Limb (tissue), 2 donors: ENCODE results near the gene GDF9.

Source experiments
- DNase-seq, 2 donors: peaks; one replicate each; pipeline ENCODE4 v3.0.0-alpha.2; 2016; ENCODE audit errors: extremely low spot score in 2 of 2

Gene GDF9

DNA sequence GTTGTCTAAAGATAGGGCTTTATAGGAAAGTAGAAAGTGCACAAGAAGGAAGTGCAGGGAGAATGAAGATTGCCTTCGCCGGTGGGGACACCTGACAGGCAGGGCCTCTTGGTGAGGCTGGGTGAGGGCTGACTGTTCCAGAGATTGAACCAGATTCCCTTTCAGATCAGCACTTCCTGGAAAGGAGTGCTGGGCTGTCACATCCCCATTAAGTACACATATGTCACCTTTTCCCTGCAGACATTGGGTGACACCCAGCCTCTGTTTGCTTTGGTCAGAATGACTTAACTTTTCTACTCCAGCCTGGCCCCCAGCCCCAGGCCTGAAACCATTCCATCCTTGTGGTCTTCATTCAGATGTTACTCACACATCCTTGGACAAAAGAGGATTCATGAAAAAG lies 28.4 kb downstream of the GDF9 start:
- DNase-seq: no peak

DNA sequence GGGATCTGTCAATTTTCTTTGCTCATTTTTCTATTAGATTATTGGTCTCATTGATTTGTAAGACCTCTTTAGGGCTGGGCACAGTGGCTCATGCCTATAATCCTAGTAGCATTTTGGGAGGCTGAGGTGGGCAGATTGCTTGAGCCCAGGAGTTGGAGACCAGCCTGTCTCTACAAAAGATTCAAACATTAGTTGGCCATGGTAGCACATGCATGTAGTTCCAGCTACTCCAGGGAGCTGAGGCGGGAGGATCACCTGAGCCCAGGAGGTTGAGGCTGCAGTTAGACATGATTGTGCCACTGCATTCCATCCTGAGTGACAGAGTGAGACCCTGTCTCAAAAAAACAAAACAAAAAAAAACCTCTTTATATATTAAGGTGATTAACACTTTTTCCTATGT lies 29.4 kb downstream of the GDF9 start:
- DNase-seq: no peak

DNA sequence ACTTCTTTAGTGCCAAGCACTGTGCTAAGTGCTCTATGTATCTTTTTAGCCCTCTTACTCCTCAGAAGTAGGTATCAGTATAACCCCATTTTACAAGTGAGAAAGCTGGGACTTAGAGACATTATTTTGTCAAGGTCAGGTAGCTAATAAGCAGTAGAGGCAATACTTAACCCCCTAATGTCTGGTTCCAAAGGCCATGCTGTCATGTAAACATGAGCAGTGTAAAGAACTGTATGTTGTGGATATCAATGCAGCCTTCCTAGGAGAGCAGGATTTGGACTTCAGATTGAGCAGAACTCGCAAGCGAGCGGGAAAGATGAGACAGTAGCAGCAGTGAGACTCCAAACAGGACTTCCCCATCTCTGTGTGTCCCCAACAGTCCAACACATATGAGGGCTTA lies 32.2 kb downstream of the GDF9 start:
- DNase-seq: no peak

DNA sequence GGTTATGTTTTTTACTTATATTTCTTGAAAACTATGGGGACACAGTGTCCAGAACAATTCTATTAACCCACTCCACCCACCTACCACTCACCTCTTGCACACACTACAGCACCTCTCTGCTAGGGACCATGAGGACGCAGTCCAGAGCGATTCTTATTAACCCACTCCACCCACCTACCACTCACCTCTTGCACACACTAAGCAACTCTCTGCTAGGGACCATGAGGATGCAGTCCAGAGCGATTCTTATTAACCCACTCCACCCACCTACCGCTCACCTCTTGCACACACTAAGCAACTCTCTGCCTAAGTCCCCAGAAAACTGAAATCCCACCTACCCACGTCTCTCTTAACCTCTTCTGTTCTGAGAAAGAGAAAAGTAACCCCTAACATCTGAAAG lies 33.7 kb downstream of the GDF9 start:
- no peak for DNase-seq

DNA sequence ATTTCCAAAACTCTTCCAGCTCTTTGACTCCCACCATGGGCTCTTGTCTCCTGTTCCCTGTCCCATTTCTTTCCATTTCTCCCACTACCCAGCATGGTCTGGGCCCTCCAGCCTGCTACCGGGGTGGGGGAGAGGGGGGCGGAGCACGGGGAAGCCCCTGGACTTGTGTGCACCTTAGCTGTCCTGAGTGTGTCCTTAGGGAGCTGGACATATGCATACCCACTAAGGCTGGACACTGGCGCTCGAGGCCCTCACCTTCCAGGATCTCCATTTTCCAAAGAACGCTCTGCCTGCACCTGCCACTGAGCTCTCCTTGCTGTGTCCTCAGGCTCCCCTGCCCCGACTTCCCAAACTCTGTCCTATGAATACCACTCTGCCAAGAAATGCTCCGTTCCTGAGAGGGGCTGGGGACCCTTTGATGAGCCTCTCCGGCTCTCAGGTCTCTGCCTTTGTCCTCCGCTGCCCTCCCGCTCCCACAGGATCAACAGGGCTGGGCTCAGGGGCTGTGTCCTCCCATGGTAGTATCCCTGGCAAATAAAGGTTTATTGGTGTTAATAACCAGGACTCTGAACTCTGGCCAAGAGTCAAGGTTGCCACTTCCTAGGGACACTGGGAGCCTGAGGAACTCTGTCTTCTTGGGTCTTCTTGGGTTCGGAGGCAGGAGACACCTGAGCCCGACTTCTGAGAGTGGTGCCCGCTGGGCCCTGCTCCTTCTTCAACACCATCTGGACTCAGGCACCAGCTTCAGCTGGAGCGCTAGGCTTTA lies 35.0 kb downstream of the GDF9 start:
- DNase-seq: no peak

DNA sequence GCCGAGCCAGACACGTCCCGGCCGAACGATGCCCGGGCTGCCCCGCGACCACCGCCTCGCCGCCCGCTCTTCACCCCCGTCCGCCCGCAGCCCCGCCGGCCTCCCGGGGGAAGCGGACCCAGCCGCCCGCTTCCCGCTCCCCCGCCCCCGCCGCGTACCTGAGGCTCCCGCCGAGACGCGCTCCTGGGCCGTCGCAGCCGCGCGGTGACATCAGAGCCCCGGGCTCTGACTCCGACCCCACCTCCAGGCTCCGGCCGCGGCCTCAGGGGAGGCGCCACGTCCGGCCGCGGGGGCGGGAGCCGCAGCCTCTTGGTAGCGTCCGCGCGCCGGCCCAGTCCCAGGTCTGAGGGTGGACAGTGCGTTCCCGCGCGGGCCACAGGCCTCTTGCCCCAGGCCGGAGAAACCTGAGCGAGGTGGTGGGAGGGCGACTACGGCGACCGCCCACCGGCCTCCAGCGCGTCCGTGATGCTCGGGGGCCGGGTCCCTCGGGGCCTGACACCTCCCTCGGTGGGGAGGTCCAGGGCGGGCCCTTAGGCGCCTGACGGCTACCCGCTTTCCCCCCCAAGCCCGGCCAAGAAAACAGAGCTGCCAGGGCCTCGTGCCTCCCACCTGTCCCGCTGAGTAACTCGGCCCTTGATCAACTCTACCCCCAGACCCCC lies 35.7 kb downstream of the GDF9 start, which contains the start of gene SHROOM1:
Gene SHROOM1 (minus strand): TSS at position 212 of the 659 bp plus-strand sequence. CDS start 4,507 bp downstream, outside the sequence.
- no peak for DNase-seq

DNA sequence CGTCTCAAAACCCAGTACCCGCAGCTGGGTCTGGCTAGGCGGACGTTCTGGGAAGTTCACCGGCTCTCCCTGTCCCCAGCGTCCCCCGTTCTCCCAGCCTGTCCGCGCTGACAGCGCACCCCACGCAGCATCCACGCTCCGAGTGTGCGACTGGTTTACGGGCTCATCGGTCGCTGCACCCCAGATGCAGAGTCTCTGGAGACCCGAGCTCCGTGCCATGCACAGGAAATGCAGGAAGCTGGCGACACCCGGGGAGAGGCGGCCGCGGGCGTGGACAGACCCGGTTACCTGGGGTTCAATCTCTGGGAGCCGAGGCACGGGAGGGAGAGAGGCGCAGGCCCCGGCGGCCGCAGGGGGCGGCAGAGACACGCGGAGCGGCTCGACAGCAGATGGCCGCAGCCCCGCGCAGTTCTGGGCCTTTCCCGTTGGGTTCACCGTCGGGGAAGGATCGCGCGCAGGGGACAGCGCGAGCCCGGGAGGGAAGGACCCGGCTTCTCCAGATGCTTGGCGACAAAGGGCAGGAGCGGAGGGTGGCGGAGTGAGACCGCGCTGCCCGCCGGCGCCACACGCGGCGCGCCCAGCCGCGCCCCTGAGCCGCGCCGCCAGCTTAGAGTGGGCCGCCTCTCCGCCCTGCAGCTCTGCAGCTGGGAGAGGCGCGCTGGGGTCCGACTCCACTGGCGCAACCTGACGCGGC lies 36.4 kb downstream of the GDF9 start:
- peak; percentile 65 to 87 for DNase-seq

DNA sequence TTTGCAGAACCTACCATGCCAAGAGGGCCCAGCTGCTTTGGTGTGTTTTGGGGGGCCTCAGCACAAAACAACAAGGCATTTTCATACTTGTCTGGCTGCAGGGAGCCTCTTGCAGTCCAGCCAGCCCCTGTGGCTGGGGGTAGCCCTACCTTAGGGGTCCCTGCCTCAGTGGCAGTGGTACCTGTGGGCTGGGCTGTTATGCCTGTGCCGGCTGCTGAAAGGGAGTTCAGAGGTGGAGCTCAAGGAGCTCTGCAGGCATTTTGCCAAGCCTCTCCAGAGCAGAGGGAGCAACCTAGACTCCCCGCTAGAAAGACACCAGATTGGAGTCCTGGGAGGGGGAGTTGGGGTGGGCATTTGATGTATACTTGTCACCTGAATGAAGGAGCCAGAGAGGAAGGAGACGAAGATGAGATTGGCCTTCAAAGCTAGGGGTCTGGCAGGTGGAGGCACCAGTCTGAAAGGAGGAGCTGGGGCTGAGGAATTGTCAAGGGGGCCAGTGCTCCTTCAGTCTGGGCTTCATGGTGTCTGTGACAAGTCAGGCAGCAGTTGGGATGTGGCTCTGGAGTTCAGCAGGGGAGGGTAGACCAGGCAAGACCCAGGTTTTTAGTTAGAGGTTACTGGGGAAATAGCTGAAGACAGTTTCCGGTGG lies 37.3 kb downstream of the GDF9 start:
- no peak for DNase-seq

DNA sequence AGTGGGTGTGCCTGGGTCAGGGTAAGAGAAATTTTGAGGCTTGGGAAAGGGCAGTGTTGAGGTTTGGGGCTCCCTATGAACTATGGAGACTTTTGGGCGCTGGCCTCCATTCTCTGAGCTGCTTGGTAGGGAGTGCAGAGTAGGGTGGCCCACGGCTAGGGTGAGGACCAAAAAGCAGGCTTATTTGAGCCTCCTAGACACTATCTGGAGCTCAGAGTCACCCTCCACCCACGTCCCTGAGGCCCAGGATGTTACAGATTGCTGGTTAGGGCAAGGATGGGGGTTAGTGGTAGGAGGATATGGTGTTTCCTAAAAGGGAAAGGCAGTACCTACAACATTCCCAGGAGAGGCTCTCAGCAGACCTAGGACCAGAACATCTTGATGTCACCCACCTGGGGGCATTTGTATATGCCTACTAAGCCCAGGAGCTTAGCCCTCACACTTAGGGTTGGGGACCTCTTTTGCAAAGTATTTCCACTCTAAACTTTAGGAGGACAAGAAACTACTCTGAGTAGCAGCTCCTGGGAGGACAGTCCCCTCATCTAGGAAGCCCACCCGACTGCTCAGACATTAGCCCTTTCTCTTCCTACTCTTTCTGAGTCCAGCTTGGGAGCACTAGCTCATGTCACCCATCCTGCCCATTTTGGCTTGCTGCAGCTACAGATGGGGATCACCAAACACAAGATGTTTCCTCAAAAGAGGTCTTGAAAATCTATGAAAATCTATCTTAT lies 38.2 kb downstream of the GDF9 start:
- no peak for DNase-seq

DNA sequence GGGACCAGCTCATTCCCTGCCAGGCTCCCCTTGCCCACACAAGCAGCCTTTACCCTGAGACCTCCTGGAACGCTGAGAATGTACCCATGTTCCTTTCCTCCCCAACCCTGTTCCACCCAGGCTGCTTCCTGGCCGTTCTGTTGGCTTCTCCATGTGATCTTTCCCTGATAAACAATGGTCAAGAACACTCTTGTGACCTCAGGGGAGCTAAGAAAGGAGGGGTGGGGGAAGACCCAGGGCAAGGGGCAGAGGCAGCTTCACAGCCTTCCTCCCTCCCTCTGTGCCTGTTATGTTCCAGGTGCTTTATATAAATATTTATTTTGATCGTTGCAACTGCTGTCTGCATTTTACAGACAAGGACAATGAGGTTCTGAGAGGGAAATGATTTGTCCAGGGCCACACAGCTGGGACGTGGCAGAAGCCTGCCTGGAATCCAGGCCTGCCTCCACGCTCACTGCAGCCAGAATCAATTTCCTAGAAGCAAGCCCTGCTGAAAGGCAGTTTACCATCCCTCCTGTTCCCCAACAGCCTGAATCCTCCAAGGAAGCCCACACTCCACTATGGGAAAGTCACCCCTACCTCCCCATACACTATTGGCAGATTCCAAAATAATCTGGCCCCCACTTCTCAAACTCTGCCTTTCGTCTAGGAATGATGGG lies 39.7 kb downstream of the GDF9 start:
- no peak for DNase-seq

DNA sequence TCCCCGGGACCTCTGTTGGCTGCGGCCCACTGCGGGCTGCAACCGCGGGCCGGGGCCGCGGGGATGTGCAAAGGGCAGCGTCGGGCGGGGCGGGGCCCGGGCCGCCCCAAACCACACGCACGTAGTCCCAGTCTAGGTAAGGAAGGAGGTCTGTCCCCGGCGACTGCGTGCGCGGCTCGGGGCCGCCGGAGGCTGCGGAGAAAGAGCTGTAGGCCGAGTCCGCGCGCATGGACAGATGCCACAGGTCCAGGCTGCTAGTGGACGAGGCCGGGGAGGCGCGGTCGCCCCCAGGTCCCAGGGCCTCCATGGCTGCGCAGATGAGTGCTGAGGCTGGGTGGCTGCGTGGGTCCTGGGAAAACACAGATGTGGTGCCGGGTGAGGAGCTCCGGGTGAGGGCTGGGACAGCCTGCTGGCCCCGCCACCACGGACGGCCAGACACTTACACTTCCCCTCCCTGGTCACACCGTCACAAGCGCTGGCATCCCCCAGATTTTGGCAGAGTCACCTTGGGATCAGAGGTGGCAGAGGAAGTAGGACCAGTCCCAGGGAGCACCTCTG lies 40.4 kb downstream of the GDF9 start:
- no peak for DNase-seq

DNA sequence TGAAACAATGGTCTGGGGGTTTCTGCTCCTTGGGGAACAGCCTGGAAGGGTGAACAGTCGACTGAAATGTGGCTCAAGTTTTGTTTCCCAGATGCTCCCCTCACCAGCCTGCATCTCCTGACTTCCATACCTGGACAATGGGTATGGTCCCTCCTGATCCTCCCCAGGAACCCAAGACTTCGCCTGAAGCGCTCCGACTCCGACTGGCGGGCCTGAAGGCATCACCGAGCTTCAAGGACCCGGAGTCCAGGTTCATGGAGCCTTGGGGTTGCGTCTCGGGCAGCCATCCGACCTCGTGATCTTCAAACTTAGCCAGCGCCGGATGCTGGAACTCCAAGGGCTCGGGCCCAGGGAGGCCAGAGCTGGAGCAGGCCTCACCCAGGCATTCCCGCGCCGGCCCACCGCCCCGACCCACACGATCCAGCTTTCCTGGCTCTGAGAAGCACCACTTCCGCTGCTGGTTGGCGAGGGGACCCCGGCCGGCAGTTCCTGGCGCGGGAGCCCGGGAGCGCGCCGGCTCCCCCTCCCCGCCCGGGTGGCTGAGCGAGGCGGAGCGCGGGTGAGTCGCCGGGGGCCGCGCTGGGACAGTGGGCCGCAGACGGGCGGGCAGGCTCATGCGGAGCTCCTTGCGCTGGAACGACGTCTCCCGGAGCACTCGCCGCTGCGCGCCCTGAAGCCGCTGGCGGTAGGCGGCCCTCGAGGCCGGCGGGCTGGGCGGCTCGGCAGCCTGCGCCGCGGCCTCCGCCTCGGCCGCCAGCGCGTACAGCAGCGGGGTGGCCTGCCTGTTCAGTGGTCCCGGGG lies 41.0 kb downstream of the GDF9 start:
- DNase-seq: no peak

DNA sequence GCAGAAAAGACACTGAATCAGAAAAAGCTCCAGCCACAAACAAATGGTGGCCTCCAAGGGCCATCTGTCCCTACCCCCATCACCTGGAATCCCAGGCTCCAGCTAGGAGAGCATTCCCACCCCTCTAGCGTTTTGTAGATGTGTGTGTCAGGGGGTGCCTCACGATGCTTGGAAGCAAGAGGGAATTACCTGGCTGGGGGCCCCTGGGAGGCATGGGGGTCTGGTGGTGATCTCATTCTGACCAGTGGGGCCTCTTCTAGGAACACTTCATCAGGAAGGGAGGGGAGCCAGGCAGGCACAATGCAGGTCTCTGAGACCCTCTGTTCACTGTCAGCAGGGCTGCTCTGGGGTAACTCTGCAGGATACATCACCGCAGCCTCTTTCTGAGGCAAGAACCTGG lies 41.8 kb downstream of the GDF9 start:
- no peak for DNase-seq

DNA sequence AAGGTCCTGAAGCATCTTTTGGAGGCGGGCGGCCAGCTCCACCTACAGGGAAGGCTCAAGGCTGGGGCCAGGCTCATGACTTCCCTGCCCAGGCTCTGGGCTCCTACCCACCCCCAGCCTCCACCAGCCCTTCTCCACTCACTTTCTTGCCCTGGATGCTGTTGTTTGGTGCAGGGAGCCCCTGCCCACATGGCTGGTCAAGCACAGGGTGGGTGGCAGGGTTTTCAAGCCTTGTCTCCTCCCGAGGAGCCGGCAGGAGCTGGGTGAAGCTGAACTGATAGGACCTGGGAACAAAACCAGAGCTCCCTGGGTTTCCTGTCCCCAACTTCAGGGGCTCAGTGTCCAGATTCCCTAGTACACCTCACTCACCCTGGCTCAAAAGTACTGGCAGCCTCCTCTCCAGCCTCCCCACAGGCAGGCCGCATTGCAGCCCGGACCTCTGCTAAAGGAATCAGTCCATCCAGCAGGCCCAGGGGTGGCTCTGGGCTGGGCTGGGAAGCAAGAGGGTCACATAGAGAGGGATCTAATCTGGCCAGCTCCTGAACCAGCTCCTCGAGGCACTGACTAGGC lies 42.7 kb downstream of the GDF9 start:
- DNase-seq: no peak

DNA sequence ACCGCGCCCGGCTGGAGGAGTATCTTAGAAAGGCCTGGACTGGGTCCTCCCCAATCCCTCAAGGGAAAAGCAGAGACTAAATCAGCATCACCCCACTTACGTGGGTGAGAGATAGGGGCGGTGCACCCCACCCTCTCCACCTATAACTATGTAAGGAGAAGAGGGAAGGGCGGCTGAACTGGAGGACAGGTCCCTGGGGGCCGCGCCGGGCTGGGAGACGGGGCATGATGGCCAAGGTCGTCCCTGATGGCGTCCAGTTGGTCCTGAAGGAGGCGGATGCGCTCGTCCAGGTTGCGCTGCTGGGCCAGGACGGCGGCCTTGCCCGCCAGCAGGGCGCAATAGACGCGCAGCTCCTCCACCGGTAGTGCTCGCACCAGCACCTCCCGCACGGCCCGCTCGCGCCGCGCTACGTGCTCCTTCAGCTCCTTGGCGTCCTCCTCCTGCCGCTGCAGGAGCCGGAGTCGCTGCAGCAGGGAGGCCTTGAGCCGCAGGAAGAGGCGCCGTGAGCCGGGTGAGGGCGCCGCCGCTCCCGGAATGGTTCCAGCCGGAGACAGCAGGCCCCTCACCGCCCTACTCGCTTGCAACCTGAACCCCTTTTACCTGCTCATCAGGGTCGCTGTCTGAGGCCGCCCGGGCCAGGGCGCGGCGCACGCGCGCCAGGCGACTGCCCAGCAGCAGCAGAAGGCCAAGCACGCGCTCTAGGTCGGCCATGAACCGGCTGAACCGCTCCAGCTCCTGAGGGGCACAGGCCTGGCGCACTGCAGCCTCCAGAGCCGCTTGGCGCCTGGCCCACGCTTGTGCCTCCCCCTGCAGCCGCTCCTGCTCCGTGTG lies 43.4 kb downstream of the GDF9 start:
- DNase-seq: peak in 1 of 2 donors; percentile 79

DNA sequence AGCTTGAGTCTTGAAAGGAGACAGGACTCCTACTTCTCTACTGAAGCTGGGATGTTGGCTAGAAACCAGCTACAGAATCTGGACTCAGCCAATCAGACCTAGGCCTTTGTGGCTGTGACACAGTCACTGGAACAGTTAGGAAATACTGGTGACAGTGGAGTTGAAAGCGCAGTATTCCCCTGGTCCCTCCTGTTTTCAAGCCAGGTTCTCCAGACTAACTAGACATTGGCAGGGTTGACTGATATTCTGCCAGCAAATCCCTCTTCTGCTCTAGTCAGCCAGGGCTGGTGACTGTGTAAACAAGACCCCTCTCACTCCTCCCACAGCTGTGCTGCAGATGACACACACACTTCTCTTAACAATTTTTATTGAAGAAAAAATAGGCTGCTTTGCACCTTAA lies 44.5 kb downstream of the GDF9 start:
- DNase-seq: no peak

DNA sequence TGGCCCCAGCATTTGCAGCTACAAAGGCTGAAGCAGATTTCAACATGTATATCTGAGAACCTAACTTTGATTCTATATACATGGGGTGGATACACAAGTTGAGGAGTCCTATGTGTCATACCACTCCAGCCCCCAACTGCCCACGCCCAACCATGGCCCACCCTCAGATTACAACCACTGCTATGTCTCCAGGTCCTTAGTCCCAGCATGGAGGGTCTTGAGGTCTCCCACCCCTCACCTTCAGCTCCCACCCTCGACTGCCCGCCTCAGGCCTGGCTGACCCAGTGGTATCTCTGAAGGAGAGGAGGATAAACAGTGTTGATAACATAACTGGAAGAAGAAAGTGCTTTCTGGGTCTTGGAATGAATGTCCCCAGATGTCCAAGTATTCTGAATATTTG lies 44.9 kb downstream of the GDF9 start:
- DNase-seq: no peak

DNA sequence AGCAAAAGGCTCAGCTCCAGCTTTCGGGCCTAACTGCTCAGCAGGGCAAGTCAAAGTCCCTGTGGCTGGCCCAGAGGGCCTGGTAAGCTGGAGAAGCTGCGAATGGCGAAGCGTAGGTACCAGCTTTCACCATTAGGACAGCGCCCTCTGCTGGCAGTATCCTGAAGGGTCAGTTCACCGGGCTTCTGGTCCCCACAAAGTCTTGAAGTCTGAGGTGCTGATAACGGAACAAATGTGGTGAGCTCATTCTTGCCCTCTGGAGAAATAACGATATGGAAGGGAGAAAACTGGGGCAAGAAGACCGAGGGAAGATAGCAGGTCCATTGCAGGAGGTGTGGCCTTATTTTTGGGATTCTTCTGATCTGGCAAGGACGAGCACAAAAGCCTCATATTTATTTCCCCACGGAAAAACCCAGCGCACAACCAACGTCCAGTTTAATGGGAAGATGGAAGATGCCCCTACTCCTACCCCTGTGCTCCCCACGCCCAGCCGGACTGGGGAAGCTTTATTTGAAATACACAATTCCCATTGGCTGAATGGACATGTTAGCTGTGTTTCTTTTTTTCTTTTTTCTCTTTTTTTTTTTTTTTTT lies 46.0 kb downstream of the GDF9 start:
- DNase-seq: peak; percentile 80 to 89
